ENCODE measurements around the gene RAB24. TPM values are rescaled to one million over a fixed set of nuclear protein-coding genes. Genes with fewer than 3 reads are reported as not detected.

Gene RAB24
- total RNA-seq, 1 donor from 2014 or later = 14.9 TPM

- DNase-seq (ENCODE audit: low spot score) = no peak
These were observed 30.1 kb upstream of the RAB24 start for GRCh38 chr5:177333420-177334154.

DNA sequence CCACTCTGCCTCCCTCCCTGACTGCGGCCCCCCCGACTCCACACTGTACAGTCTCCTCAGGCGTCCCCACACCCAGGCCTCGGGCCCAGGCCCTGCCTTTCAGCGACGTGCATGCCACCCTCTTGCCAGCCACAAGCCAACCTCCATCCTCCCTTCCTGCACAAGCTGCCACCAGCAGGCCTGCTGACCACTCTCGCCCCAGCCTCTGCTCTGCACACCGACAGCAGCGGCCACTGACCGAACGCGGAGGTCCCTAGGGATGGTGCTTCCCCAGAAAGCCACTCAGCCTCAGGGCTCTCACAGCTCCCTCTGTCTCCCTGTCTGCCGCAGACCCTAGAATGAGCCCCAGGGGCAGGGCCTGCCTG, 29.4 kb upstream of the RAB24 start:
- DNase-seq (ENCODE audit: low spot score) = no peak

GRCh38 chr5:177332031-177332895, 28.7 kb upstream of the RAB24 start:
- DNase-seq (ENCODE audit: low spot score) = no peak

DNA sequence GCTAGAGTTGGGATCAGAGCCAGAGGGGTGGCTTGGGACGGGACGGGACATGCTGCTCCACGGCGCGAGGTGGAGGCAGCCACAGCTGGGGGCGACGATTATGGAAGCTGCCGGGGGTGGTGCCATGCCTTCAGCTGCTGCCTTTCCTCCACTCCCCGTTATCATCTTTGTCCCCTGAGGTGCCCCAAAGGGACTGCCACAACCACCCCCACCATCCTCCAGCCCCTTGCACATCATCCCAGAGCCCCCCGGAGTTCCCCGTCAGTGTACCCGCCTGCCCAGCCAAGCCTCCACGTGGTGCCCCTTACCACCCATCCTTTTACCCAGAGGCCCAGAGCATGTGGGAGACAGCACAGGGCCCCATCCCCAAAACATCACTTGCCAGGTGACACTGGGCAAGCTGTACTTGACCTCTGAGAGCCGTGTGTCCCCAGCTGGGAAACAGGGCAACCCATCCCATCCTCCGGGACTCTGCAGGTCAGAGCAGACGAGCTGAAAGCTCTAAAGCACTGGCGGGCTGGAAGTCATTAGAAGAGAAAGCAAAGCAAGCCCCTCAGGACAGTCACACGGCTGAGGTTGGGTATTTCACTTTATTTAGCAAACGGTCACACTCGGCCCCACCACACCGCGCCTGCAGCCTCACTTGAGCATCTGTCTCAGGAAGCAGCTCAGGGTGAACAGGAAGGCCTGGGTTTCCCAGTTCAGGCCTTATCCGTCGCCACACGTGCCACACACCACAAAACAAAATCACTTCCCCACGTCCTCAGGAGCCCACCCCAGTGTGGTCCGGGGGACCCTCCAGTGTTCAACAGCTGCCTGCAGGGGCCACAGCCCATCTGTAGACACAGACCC, 27.7 kb upstream of the RAB24 start:
- no peak for DNase-seq (ENCODE audit: low spot score)

DNA sequence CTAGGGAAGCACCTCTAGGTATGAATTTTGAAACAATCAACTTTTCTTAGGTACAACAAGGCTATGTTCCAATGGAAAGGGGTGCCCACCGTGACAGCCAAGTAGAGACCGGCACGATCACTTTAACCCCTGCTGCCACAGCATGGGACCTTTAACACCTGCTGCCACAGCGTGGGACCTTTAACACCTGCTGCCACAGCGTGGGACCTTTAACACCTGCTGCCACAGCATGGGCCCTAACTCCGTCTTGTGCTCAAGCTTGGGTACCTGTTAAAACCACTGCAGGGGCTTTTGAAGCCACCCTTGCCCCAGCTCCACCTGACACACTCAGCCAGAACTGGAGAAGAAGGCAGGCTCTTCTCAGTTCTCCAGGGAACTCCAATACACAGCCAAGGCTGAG, 26.4 kb upstream of the RAB24 start:
- no peak for DNase-seq (ENCODE audit: low spot score)

DNA sequence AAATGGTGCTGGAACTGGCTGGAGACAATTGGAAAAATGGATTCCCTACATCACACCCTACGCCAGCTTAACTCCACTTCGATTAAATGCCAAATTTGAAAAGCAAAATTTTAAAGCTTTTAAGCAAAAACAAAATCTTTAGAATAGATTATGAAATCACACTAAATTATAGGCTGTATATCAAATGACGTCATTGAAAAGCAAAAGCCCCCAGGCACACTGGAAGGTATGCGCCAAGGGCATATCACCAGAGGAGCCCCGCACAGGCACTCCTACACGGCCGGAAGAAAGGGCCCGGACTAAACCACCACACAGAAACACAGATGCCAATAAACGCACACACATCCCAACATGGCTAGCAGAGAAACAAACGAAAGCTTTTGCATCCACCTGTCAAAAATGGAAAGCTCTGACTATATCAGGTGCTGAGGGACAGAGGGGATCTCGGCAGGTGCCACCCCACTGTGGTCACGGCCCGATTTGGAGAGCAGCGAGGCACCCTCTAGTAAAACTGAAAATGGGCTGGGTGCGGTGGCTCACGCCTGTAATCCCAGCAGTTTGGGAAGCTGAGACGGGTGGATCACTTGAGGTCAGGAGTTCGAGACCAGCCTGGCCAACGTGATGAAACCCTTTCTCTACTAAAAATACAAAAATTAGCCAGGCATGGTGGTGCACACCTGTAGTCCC, 25.2 kb upstream of the RAB24 start:
- no peak for DNase-seq (ENCODE audit: low spot score)

- no peak for DNase-seq (ENCODE audit: low spot score)
These were observed 24.3 kb upstream of the RAB24 start for GRCh38 chr5:177327539-177328522.

DNA sequence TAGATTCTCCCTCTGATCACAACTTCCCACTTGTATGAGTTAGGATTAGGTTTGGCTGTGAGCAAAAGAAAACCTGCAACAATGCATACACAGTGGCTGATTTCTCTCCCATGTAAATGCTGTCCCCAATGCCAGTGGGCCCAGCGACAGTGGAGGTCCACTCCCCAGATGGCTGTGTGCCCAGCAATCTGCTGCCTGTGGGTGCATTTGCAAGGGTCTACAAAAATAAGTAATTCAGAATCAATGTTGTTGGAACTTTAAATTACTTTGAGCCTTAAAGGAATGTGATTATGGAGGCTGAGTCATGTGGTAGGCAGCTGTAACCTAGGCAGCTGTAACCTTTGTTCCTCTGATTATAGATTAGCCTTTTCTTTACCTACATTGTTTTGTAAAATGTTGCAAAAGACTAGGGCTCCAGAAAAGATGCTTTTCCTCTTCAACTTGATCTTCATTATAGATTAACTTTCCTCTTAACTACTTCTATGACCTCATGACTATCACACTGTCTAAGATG, 22.4 kb upstream of the RAB24 start:
- no peak for DNase-seq (ENCODE audit: low spot score)

DNA sequence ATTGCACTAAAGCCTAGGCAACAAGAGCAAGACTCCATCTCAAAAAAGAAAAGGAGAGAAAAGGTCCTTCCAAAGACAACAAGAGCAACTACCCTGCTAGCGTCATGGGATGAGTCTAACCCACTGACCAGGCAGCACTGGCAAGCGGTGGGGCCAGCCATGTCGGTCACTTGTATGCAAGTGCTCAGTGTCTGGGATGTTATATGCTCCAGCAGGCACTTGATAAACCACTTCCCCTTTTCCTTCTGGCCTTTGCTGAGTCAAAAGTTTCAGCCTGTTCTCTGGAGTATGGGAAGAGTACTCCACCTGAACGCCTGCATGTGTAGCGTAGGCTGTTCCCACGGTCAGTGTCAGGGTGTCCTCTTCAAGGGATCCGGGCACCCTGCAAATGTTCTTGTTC, 17.4 kb upstream of the RAB24 start:
- DNase-seq (ENCODE audit: low spot score) = no peak

DNA sequence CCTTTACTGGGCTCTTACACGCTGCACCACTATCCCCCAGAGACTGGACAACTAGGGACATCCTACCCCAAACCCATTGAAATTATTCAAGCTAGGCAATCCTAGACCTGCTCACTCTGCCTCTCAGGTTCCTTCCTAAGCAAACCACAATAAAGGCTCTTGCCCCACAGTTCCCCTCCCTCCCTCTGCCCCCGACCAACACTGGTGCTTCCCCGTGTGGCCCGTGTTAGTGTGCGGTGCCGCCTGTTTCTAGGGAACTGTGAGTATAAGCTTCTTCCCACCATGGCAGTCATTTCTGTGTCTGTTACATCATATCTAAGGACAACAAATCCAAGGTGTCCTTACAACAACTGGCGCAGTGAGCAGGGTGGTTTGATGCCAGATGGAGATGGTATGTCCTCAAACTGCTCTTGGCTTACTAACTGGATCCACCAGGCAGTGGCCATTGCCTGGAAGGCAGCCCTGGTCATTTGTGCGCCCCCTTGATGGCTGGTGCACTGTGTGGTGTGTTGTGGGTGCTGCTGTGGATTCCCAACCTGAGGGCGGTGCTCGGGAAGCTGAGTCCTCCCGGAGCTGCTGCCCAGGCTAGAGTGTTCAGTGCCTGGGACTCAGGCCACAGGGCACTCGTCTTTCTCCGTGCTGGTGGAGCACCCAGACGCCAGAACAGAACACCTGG, 16.5 kb upstream of the RAB24 start:
- no peak for DNase-seq (ENCODE audit: low spot score)

DNA sequence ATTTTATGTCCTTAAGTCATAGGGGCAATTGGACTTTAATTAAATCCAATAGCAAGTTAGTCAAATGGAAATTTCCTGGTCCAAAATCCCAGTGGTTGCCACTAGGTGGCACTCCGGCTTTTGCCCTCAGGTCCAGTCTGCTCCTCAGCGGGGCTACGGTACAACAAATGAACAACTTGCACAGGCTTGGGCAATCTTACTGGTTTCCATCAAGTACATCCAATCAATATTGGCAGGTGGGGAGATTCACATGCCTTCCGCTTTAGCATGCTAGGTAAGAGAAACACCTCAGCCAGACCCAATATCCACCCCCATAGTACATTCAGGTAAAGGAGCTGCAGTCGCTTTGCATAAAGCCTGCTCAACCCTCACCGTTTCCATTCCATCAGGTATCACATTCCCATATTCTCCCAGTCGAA, 14.4 kb upstream of the RAB24 start:
- peak; percentile 83 for DNase-seq (ENCODE audit: low spot score)

DNA sequence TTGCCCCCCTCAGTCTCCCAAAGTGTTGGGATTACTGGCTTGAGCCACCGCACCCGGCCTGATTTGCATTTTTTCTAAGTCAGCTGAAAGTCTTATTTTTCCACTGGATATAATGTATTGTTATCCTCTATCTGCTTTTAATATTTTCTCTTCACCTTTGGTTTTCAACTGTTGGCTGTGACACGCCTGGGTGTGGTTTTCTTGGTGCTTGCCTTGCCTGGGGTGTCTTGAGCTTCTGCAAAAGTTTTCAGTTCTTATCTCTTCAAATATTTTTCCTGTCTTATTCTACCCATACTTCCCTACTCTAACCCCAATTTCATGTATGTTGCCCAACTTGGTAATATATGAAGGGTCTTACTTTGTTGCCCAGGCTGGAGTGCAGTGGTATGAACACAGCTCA, 12.5 kb upstream of the RAB24 start:
- DNase-seq (ENCODE audit: low spot score) = no peak

- no peak for DNase-seq (ENCODE audit: low spot score)
These were observed 11.9 kb upstream of the RAB24 start for GRCh38 chr5:177315411-177315810.

DNA sequence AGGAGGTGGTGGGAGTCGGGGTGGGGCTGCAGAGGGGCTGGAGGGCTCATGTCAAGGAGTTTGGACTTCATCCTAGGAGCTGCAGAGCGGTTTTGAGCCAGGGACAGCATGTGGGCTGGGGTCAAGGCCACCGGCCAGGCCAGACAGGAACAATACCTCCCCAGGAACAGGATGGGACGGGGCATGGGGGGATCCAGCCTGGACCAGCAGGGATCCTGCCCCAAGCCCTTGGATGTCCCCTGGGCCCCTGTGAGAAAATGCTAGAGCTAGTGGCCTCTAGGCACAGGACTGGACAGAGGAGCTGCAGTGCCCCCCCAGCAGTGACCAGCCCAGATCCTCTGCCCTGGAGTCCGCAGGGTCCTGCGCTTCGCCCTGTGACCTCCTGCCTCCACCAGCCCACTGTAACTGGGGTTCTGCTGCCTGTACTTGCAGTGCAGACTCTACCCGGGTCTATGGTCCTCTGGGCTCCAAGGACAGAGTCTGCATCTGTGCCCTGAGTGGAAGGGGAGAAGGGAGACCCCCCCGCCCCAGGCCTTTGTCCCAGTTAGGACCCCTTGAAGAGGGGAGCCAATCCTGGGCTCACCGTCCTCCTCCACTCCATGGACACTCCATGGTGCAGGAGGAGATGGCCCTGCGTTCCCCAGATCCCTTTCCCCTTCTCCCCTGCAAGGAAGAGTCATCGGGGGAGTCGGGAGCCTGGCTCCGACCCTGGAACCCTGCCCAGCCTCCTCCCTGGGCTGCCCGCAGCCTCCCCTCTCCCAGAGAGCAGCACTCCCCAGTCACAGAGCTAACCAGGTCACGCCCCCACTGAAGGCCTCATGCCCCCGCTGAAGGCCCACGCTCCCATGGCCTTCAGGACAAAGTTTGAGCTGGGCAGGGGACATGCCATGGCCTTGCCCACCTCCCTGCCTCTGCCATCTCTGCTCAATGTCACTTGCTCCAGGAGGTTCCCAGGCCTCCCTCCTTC, 11.1 kb upstream of the RAB24 start:
- DNase-seq (ENCODE audit: low spot score) = no peak

DNA sequence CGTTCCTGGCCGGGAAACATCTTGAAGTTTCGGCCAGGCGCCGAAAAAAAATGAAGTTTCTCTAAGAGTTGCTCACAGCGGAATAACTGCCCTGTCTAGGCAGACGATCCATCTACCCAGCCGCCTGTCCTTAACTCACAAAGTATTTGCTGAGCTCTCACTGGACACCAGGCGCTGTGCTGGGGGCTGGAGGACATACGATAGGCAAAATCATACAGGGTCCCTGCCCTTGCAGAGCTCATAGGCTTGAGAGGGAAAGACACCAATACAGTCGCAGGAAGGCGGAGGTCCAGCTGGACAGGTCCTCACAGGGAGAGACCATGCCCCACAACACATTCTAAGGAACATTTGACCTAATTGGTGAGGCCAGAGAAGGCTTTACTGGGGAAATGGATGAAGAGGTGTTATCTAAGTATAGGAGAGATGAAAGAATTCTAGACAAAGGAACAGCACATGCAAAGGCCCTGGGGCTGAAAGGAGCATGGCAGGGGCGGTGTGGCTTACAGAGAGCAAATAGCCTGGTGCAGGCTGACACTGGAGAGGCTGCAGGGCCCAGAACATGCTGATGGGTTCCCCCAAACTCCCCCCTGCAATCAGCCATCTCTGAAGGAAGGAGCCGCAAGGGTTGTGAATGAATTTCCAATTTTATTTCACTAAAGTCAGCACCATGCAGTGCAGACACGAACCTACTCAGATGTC, 10.2 kb upstream of the RAB24 start:
- DNase-seq (ENCODE audit: low spot score) = no peak

DNA sequence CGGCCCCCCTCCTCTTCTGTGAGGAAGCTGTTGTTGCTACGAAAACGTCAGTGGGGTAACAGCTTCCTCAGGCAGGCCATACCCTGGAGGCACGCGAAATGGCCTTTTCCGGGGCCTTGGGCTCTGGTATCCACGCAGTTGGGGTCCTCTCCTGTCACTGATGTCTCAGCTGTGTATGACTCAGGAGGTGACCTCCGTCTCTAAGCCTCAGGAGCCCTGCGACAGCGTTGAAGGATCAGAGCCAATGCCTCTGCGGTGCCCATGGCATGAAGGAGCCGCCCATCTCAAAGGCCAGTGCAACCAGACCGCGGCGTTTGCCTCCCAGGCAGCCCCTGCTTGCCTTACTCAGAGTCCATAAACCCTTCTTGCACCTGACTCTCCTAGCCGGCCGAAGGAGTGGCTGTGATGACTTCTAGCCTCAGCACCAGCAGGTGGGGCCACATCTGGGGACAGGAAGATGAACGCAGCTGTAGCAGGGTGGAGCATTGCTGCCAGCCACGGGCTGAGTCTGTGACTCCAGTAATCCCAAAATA, 9.2 kb upstream of the RAB24 start:
- no peak for DNase-seq (ENCODE audit: low spot score)
